ENCODE measurements around the gene CSRP1.
"Not testable (repeated sequence)": the region's sequence is repeated elsewhere in the genome, so short reads cannot be mapped to it uniquely, and the experiment has no call there.

CSRP1 gene

GRCh38 chr1:201473296-201473695 lies 33.6 kb downstream of the CSRP1 start:
- DNase-seq, result no peak

GRCh38 chr1:201472321-201472720 lies 34.6 kb downstream of the CSRP1 start:
- not testable (repeated sequence) for DNase-seq

GRCh38 chr1:201471772-201472171 lies 35.2 kb downstream of the CSRP1 start:
- DNase-seq, result no peak

GRCh38 chr1:201470581-201470980 lies 36.3 kb downstream of the CSRP1 start:
- no peak for DNase-seq

GRCh38 chr1:201469645-201470074 lies 37.3 kb downstream of the CSRP1 start:
- no peak for DNase-seq

- peak; percentile 65 for DNase-seq
Measured at GRCh38 chr1:201468844-201469644, 37.9 kb downstream of the CSRP1 start, which contains the start of gene PHLDA3. Gene PHLDA3 (minus strand): TSS chr1:201469188. CDS start chr1:201468786, 402 bp downstream.

GRCh38 chr1:201468501-201468843 lies 38.5 kb downstream of the CSRP1 start:
- peak; percentile 32 for DNase-seq

- no peak for DNase-seq
Measured at GRCh38 chr1:201466492-201466891, 40.4 kb downstream of the CSRP1 start.

GRCh38 chr1:201465698-201466290 lies 41.1 kb downstream of the CSRP1 start:
- DNase-seq, result no peak

- DNase-seq, result no peak
Measured at GRCh38 chr1:201463071-201463552, 43.8 kb downstream of the CSRP1 start.

GRCh38 chr1:201461645-201462441 lies 45.1 kb downstream of the CSRP1 start:
- no peak for DNase-seq

GRCh38 chr1:201460814-201461644 lies 45.9 kb downstream of the CSRP1 start:
- no peak for DNase-seq

- no peak for DNase-seq
Measured at GRCh38 chr1:201459775-201460174, 47.1 kb downstream of the CSRP1 start.

- no peak for DNase-seq
Measured at GRCh38 chr1:201459052-201459451, 47.9 kb downstream of the CSRP1 start.

- no peak for DNase-seq
Measured at GRCh38 chr1:201457508-201457960, 49.4 kb downstream of the CSRP1 start.

GRCh38 chr1:201456499-201457309 lies 50.2 kb downstream of the CSRP1 start:
- no peak for DNase-seq

- no peak for DNase-seq
Measured at GRCh38 chr1:201455098-201455497, 51.8 kb downstream of the CSRP1 start.

- no peak for DNase-seq
Measured at GRCh38 chr1:201454608-201455007, 52.3 kb downstream of the CSRP1 start.

GRCh38 chr1:201452866-201453265 lies 54.1 kb downstream of the CSRP1 start:
- no peak for DNase-seq

- peak; percentile 17 for DNase-seq
Measured at GRCh38 chr1:201450721-201451291, 56.1 kb downstream of the CSRP1 start.

GRCh38 chr1:201448990-201449389 lies 57.9 kb downstream of the CSRP1 start:
- DNase-seq, result no peak
